CD4-positive, alpha-beta T cell (primary cell): Measurements from ENCODE around the gene KCNQ1OT1. TPM values are rescaled to one million over a fixed set of nuclear protein-coding genes. Genes with fewer than 3 reads are reported as not detected.

Experiments used
- ATAC-seq: fragments of 200-7000 bp; cut with Tn5 transposase; one replicate; pipeline ENCODE4 v1.10.0; 2022; ENCODE audit warnings: mild to moderate bottlenecking; ENCODE audit not compliant: poor library complexity
- CTCF ChIA-PET: fragments of 350-600 bp; sonication (Branson Sonifier 250); formaldehyde crosslinking; loops from one replicate; lab custom pipeline; 2021; ENCODE audit warnings: antibody characterized with exemption, inconsistent platforms; lab: Charles Lee
- POLR2A ChIA-PET: fragments of 350-600 bp; sonication (Branson Sonifier 250); formaldehyde crosslinking; loops from one replicate; lab custom pipeline; 2021; ENCODE audit warnings: antibody characterized with exemption, inconsistent platforms; lab: Charles Lee
- DNase-seq, 14 experiments: peaks; one replicate each; pipeline ENCODE4 v3.0.0-alpha.2; 2013 to 2020; ENCODE audit warnings: mixed read lengths in 2 of 14
- H3K27ac ChIP-seq, 2 donors: one replicate each; pipeline versions ENCODE4 v1.5.1 to v1.7.0; 2013; ENCODE audit warnings: low read length in 2 of 2, low read depth in 1 of 2, mild to moderate bottlenecking in 1 of 2
- H3K27me3 ChIP-seq, 2 experiments: 1 replicate in 1 of 2; 2 replicates in 1 of 2; pipeline versions ENCODE4 v1.6.1 to v1.7.0; 2013; ENCODE audit warnings: low read length in 2 of 2, control low read depth in 1 of 2, mild to moderate bottlenecking in 1 of 2, moderate library complexity in 1 of 2; ENCODE audit not compliant: insufficient read depth in 2 of 2, control insufficient read depth in 1 of 2
- H3K36me3 ChIP-seq: one replicate; pipeline ENCODE4 v1.6.1; 2013; ENCODE audit warnings: low read length, control low read depth; ENCODE audit not compliant: insufficient read depth
- H3K4me1 ChIP-seq: one replicate; pipeline ENCODE4 v1.6.1; 2013; ENCODE audit warnings: low read length, control low read depth; ENCODE audit not compliant: insufficient read depth
- H3K4me3 ChIP-seq: one replicate; pipeline ENCODE4 v1.5.1; 2013; ENCODE audit warnings: mild to moderate bottlenecking, low read length, moderate library complexity
- H3K9me3 ChIP-seq, 2 experiments: 1 replicate in 1 of 2; 2 replicates in 1 of 2; pipeline versions ENCODE4 v1.6.1 to v1.7.0; 2013; ENCODE audit warnings: low read length in 2 of 2, mild to moderate bottlenecking in 2 of 2, control low read depth in 1 of 2, moderate library complexity in 1 of 2; ENCODE audit not compliant: control insufficient read depth in 1 of 2, insufficient read depth in 1 of 2
- H3K27ac Mint-ChIP-seq: one replicate; pipeline ENCODE4 v1.8.0; 2020; ENCODE audit warnings: mixed read lengths
- H3K27me3 Mint-ChIP-seq: one replicate; pipeline ENCODE4 v1.8.0; 2021; ENCODE audit warnings: mixed read lengths
- H3K36me3 Mint-ChIP-seq: one replicate; pipeline ENCODE4 v1.8.0; 2021; ENCODE audit warnings: low read depth, mixed read lengths
- H3K4me1 Mint-ChIP-seq: one replicate; pipeline ENCODE4 v1.8.0; 2021; ENCODE audit warnings: low read depth, mixed read lengths
- H3K4me3 Mint-ChIP-seq: one replicate; pipeline ENCODE4 v1.8.0; 2020; ENCODE audit warnings: mild to moderate bottlenecking, mixed read lengths
- H3K9me3 Mint-ChIP-seq: one replicate; pipeline ENCODE4 v1.8.0; 2020; ENCODE audit warnings: mixed read lengths
- intact Hi-C, 2 experiments: fragments of 100-400 bp; cut with DNase I in 1 of 2; cut with micrococcal nuclease in 1 of 2; formaldehyde crosslinking; loops; one replicate each; pipeline versions ENCODE4 v1.15.1 to v1.9.0; 2023 to 2025; cut with DNase I, micrococcal nuclease
- total RNA-seq, 174 experiments: library from RNA in 2 of 174; stranded (reverse) in 2 of 174; gene quantifications; one replicate each; pipeline ENCODE4 v1.2.3 and lab custom pipeline; 2021 to 2026
- TF ChIP-seq, protein P1 (sequence below): fragments of 200-600 bp; IDR thresholded peaks from one replicate; pipeline ENCODE4 v1.8.0; 2022; ENCODE audit warnings: antibody characterized with exemption, mild to moderate bottlenecking

KCNQ1OT1 gene
- total RNA-seq, 2 experiments from 2014 or later = 0.17 to 0.22 TPM

DNA sequence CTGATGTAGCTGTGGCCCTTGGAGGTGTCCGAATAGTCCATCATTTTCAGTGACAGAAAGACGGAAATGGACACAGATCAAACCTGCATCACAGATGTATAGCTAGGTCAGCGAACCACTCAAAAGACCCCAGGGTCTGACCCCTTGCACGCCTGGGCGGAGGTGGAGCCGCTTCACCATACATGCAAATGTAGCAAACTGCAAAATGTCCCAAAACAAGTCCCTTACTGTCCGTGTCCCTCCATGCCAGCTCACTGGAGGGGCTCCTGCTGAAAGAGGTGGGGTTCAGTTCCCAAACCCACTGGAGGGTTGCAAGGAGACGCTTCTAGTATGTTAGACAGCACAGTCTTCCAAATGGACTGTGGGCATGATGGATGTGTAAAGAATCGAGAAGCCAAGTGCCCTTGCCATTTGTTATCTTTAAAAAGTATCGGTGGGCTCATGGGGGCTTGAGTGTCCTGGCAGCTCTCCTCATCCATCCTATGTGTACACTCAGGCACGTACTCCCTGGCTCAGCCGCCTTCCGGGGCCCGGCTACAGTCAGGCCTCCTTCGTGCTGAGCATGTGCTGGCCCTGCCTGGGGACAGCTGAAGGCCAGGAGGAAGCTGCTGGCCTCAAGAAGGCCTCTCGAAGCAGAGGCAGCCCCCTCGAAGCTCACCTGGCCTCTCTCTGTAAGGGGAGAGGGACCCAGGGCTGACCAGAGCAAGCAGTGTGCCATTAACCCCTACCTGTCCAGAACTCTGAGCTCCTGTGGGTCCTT lies 20.2 kb upstream of the KCNQ1OT1 start:
- Mint-ChIP-seq H3K27me3 (no peaks in the 10 kb centered on the region), H3K4me3 (no peak overlapping the region), H3K4me1 (no peaks in the 10 kb centered on the region), H3K9me3 (no peaks in the 10 kb centered on the region), H3K27ac (no peak overlapping the region), H3K36me3 (peaks cover 8% of the 10 kb centered on the region)
- Histone ChIP-seq H3K9me3 (no peaks in the 10 kb centered on the region), H3K36me3 (no peaks in the 10 kb centered on the region), H3K27me3 (no peaks in the 10 kb centered on the region), H3K27ac (no peak overlapping the region), H3K4me1 (no peaks in the 10 kb centered on the region), H3K4me3 (no peak overlapping the region)
- DNase-seq (no peak), ATAC-seq (no peak)
- CTCF ChIA-PET = no interaction called here
- POLR2A ChIA-PET = no interaction called here
- intact Hi-C loops = loop anchor here in 1 of 2 experiments (10.0 kb wide), 1 partner anchor 145 kb away; no protein-coding TSS in a partner anchor
- TF ChIP-seq, protein P1, sequence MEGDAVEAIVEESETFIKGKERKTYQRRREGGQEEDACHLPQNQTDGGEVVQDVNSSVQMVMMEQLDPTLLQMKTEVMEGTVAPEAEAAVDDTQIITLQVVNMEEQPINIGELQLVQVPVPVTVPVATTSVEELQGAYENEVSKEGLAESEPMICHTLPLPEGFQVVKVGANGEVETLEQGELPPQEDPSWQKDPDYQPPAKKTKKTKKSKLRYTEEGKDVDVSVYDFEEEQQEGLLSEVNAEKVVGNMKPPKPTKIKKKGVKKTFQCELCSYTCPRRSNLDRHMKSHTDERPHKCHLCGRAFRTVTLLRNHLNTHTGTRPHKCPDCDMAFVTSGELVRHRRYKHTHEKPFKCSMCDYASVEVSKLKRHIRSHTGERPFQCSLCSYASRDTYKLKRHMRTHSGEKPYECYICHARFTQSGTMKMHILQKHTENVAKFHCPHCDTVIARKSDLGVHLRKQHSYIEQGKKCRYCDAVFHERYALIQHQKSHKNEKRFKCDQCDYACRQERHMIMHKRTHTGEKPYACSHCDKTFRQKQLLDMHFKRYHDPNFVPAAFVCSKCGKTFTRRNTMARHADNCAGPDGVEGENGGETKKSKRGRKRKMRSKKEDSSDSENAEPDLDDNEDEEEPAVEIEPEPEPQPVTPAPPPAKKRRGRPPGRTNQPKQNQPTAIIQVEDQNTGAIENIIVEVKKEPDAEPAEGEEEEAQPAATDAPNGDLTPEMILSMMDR = no peak

DNA sequence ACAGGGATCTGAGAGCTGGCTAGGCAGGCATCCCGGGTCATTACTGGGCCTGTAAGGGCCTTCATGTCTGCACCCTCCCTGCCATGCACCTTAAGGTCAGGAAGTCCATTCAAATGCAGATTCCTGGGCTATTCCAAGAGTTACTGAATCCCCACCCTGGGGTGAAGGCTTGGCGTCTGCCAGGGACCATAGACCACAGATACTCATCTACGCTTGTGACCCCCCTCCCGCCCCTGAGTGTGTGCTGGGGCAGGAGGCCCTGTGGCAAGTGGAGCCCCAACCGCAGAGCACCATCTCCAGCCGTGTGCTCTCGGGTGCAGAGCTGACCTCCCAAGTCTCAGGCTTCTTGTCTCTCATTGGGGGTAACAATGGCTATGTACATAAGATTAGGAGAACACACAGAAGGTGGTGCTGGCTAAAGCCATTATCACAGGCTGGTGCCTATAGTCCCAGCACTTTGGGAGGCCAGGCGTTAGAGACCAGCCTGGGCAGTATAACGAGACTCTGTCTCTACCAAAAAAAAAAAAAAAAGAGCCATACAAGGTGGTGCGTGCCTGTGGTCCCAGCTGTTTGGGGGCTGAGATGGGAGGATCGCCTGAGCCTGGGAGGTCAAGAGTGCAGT lies 19.1 kb upstream of the KCNQ1OT1 start:
- intact Hi-C loops = no loop called here
- H3K27me3 Mint-ChIP-seq = no peaks in the 10 kb centered on the region
- H3K27ac Mint-ChIP-seq = no peak overlapping the region
- no peak for ATAC-seq
- DNase-seq = no peak
- H3K9me3 Mint-ChIP-seq = no peaks in the 10 kb centered on the region
- Histone ChIP-seq H3K27ac (no peak overlapping the region), H3K4me3 (no peak overlapping the region), H3K9me3 (no peaks in the 10 kb centered on the region), H3K36me3 (no peaks in the 10 kb centered on the region), H3K27me3 (no peaks in the 10 kb centered on the region), H3K4me1 (no peaks in the 10 kb centered on the region)
- ChIA-PET CTCF (no interaction called here), POLR2A (no interaction called here)
- TF ChIP-seq, protein P1 = no peak
- H3K4me3 Mint-ChIP-seq = no peak overlapping the region
- peaks cover 2% of the 10 kb centered on the region for H3K36me3 Mint-ChIP-seq
- no peaks in the 10 kb centered on the region for H3K4me1 Mint-ChIP-seq

DNA sequence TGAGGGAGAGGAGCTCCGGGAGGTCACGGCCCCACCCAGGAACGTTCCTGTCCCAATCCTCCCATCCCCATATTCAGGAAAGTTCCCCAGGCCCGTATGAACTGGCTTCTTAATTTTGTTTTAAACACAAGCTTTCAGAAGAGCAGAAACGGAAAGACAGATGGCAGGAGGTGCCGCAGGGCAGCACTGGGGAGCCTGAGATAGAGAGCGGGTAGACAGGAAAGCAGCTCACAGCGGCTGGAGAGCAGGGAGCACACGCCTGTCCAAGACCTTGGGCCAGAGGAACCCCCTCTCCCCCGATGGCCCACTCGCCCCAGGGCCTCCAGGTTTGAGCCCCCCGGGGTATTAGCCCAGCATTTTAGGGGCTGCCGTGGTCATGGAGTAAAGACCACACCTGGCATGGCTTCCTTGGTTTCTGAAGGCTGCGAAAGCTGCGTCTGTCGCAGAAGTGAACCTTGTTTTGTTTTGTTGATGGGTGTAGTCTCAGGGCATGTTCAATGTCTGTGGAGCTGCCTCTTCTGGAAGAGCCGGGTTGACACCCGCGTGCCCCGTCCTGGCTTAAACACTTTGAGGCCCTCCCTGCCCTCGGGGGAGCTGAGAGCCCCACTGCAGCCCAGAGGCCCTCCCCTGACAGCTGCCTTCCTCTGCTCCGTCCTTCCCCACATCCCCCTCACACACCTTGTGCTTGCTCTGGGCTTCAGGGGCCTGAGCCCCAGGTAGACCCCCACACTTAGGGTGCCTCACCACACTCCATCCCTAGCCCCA lies 17.9 kb upstream of the KCNQ1OT1 start:
- Mint-ChIP-seq H3K4me3 (no peak overlapping the region), H3K9me3 (no peaks in the 10 kb centered on the region), H3K4me1 (no peaks in the 10 kb centered on the region), H3K36me3 (no peaks in the 10 kb centered on the region), H3K27ac (no peak overlapping the region), H3K27me3 (no peaks in the 10 kb centered on the region)
- ChIA-PET CTCF (no interaction called here), POLR2A (no interaction called here)
- intact Hi-C loops = no loop called here
- Histone ChIP-seq H3K27me3 (no peaks in the 10 kb centered on the region), H3K9me3 (no peaks in the 10 kb centered on the region), H3K4me1 (no peaks in the 10 kb centered on the region), H3K27ac (no peak overlapping the region), H3K36me3 (no peaks in the 10 kb centered on the region), H3K4me3 (no peak overlapping the region)
- ATAC-seq (no peak), DNase-seq (no peak)
- TF ChIP-seq, protein P1 = no peak
